BLaER1 treated with 17β-estradiol and CSF1 and Interleukin-3, amounts not matched to agents 10 nM and 100 nM (cell line): Measurements from ENCODE around the gene TAC3.
"Not testable (repeated sequence)": the region's sequence is repeated elsewhere in the genome, so short reads cannot be mapped to it uniquely, and the experiment has no call there.

Source experiments
- H3K27ac ChIP-seq, 11 experiments: shearing (Covaris generic); formaldehyde crosslinking; 2 replicates each; pipeline ENCODE4 v1.8.1; 2022
- H3K27me3 ChIP-seq, 11 experiments: shearing (Covaris generic); formaldehyde crosslinking; 2 replicates each; pipeline ENCODE4 v1.8.1; 2022
- H3K36me3 ChIP-seq, 11 experiments: shearing (Covaris generic); formaldehyde crosslinking; 2 replicates each; pipeline ENCODE4 v1.8.1; 2022
- H3K4me1 ChIP-seq, 10 experiments: shearing (Covaris generic); formaldehyde crosslinking; 2 replicates each; pipeline ENCODE4 v1.8.1; 2022
- H3K4me2 ChIP-seq, 11 experiments: shearing (Covaris generic); formaldehyde crosslinking; 2 replicates each; pipeline ENCODE4 v1.8.1; 2022
- H3K4me3 ChIP-seq, 10 experiments: shearing (Covaris generic); formaldehyde crosslinking; 2 replicates each; pipeline ENCODE4 v1.8.1; 2022
- H3K9ac ChIP-seq, 11 experiments: shearing (Covaris generic); formaldehyde crosslinking; 2 replicates each; pipeline ENCODE4 v1.8.1; 2022
- H3K9me3 ChIP-seq, 11 experiments: shearing (Covaris generic); formaldehyde crosslinking; replicated peaks in 1 of 11; 2 replicates each; pipeline ENCODE4 v1.8.1; 2022
- H4K20me1 ChIP-seq, 11 experiments: shearing (Covaris generic); formaldehyde crosslinking; 2 replicates each; pipeline ENCODE4 v1.8.1; 2022
- Cebpa-rat ChIP-seq, 11 experiments: shearing (Covaris generic); IDR thresholded peaks; 2 replicates each; pipeline ENCODE4 v1.8.1; 2022

The TAC3 gene

DNA sequence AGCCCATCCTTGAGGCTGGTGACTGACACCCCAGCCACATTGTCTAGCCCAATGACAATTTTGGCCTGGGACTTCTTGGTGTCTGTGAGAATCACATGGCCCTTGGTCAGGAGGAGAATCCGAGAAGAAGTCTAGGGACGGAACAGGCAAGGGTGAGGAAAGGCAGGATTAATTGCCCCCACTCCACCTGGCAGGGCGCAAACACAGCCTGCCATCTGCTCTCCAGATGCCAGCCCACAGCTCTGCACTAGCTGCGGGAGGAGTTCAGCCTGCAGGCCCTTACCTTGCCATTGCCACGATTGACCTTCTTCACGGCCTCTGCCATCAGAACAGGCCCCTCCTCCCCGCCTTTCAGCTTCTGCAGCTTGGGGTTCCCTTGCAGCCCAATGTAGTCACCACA lies 13.1 kb upstream of the TAC3 start:
- H3K27ac ChIP-seq = no peak overlapping the region
- H3K36me3 ChIP-seq = no peaks in the 10 kb centered on the region
- H3K27me3 ChIP-seq = no peaks in the 10 kb centered on the region
- TF ChIP-seq Cebpa-rat (IDR thresholded peaks at IDR 0.05) = no peak
- H3K4me3 ChIP-seq = no peak overlapping the region
- no peak overlapping the region for H3K4me2 ChIP-seq
- no peaks in the 10 kb centered on the region for H3K9me3 ChIP-seq
- H4K20me1 ChIP-seq = no peaks in the 10 kb centered on the region
- H3K9ac ChIP-seq = no peak overlapping the region
- H3K4me1 ChIP-seq = peaks cover 11 to 22% (median 16%) of the 10 kb centered on the region in 10 experiments

DNA sequence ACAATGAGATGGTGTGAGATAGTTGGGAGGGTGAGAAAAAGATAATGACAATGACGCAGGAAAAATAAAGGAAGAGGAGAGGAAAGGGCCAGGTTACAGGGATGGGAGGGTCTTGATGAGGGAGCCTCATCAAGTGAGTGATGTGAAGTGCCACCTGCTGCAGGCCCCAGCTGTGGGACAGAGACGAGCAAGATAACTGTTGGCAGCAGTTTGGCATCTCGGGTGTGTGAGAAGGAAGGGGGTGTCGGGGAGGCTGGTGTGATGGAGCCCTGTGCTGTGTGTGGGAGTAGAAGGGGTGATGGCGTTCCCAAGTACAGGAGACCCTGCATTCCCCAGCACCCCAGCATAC lies 11.4 kb upstream of the TAC3 start:
- H3K9ac ChIP-seq = no peak overlapping the region
- no peak for TF ChIP-seq Cebpa-rat (IDR thresholded peaks at IDR 0.05)
- no peaks in the 10 kb centered on the region for H3K36me3 ChIP-seq
- peaks cover 11 to 22% (median 16%) of the 10 kb centered on the region in 10 experiments for H3K4me1 ChIP-seq
- H3K27ac ChIP-seq = no peak overlapping the region
- H3K4me2 ChIP-seq = peak overlapping the region in 2 of 11 experiments; percentile 3 to 8; a peak in 1 of 22 replicates
- no peaks in the 10 kb centered on the region for H4K20me1 ChIP-seq
- no peaks in the 10 kb centered on the region for H3K27me3 ChIP-seq
- H3K4me3 ChIP-seq = no peak overlapping the region
- no peaks in the 10 kb centered on the region for H3K9me3 ChIP-seq

DNA sequence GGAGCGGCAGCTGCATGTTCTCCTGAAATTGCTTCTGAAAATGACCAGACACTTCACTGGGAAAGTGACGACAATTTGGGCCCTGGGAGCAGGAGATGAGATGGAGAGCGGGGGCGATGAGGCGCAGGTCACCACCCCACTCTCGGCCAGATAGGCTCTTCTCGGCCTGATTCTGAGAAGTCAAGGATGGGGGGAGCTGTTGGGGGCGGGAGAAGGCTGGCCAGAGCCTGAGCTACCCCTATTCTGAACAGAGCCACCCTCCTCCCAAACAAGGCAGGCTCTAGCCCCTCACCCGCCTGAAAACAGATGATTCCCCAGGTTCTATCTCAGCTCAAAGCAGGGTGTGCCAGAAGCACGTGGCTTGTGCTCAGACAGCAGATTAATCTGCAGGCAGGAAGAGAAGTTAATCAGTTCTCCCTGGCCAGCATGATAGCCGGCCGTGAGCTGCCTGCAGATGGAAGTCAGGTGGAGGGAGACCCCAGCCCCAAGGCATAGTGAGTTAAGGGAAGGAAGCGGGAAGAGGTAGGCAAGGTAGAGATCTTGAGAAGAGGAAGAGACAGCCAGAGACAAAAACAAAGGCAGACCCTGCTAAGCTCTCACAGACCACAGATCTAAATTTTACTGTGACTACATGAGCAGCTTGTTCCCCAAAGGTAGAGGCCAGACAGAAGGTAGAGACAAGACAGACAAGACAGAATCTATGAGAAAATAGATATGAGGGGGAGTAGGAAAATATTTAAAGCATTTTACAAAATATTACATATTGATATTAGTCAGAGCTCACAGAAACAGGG lies 10.9 kb upstream of the TAC3 start:
- Histone ChIP-seq H3K9ac (no peak overlapping the region), H3K4me2 (peak overlapping the region in 3 of 11 experiments; percentile 3 to 27 (median 5); a peak in 2 of 22 replicates), H3K27ac (no peak overlapping the region), H3K4me3 (no peak overlapping the region), H4K20me1 (no peaks in the 10 kb centered on the region), H3K9me3 (no peaks in the 10 kb centered on the region), H3K4me1 (peaks cover 11 to 22% (median 16%) of the 10 kb centered on the region in 10 experiments), H3K36me3 (no peaks in the 10 kb centered on the region), H3K27me3 (no peaks in the 10 kb centered on the region)
- no peak for TF ChIP-seq Cebpa-rat (IDR thresholded peaks at IDR 0.05)

DNA sequence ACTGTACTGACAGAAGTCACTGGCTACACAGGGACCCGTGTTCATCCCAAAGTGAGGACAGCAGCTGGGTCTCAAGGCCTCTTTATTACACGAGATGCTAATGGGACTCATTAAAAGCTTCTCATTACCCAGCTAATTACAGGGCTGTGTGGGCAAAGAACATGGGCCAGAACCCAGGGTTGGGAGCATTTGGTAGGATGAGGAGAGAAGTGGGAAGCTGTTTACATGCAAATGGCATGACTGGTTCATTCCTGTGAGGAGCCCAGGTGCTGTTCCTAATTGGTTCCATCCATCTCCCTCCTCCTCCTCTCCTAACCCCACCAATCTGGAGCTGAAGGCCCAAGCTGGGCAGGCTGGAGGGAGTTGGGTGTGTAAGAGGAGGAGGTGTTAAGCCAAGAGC lies 8.9 kb upstream of the TAC3 start:
- no peaks in the 10 kb centered on the region for H3K27me3 ChIP-seq
- no peak overlapping the region for H3K4me3 ChIP-seq
- H3K9me3 ChIP-seq = no peaks in the 10 kb centered on the region
- no peak overlapping the region for H3K9ac ChIP-seq
- H3K36me3 ChIP-seq = no peaks in the 10 kb centered on the region
- H4K20me1 ChIP-seq = no peaks in the 10 kb centered on the region
- TF ChIP-seq Cebpa-rat (IDR thresholded peaks at IDR 0.05) = no peak
- no peak overlapping the region for H3K27ac ChIP-seq
- H3K4me1 ChIP-seq = peaks cover 0 to 16% (median 8%) of the 10 kb centered on the region in 10 experiments; a peak in 12 of 20 replicates
- no peak overlapping the region for H3K4me2 ChIP-seq

DNA sequence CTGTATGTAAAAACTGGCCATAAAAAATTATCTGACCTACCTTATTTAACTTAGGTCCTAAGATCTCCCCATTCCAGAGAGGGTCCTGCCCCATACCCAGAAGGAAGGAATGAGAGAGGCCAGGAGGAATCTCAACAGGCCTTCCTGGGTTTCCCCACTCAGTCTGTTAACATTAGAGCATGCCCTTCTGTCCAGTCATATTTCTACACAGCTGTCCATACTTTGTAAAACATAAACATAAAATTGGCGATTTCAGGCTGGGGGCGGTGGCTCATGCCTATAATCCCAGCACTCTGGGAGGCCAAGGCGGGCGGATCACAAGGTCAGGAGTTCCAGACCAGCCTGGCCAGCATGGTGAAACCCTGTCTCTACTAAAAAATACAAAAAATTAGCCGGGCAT lies 6.0 kb upstream of the TAC3 start:
- H3K4me2 ChIP-seq, H3K27ac ChIP-seq, H4K20me1 ChIP-seq, H3K27me3 ChIP-seq, H3K9me3 ChIP-seq, H3K9ac ChIP-seq, H3K36me3 ChIP-seq, H3K4me3 ChIP-seq: not testable (repeated sequence)
- peaks cover 0 to 33% (median 7%) of the 10 kb centered on the region in 10 experiments; a peak in 12 of 20 replicates for H3K4me1 ChIP-seq

DNA sequence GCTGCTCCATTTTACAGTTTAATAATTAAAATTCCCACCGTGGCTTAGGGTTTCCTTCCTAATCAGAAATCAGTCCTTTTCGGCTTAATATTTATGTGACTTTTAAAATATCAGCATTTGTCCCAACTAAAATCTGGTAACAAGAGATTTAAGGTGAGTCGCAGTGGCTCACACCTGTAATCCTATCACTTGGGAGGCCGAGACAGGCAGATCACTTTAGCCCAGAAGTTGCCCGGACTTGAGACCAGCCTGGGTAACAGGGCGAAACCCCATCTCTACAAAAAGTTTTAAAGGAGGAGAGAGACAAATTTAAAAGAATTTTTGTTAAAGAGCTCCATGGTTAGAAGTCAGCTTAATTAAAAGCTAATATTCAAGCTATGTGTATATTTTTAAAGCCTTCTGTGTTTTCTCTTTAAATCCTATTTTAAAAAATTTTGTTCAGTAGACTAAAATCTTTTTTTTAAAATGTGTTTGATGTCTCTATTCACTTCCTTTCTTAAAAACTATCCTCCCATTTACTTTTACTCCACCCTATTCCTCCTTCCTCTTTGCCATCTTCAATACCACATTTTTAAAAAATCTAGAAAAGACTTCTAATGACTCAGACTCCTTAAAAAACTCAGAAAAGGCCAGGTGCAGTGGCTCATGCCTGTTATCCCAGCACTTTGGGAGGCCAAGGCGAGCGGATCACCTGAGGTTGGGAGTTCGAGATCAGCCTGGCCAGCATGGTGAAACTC lies 3.8 kb upstream of the TAC3 start:
- Histone ChIP-seq H3K4me3 (no peak overlapping the region), H3K27me3 (no peaks in the 10 kb centered on the region), H3K4me2 (peak overlapping the region in 6 of 11 experiments; percentile 5 to 72 (median 54); a peak in 11 of 22 replicates), H3K4me1 (peaks cover 0 to 25% (median 7%) of the 10 kb centered on the region in 10 experiments; a peak in 11 of 20 replicates), H3K27ac (peak overlapping the region in 3 of 11 experiments; percentile 16 to 38 (median 33); a peak in 2 of 22 replicates), H3K36me3 (no peaks in the 10 kb centered on the region), H3K9ac (no peak overlapping the region), H3K9me3 (no peaks in the 10 kb centered on the region), H4K20me1 (no peaks in the 10 kb centered on the region)
- TF ChIP-seq Cebpa-rat (IDR thresholded peaks at IDR 0.05) = no peak

DNA sequence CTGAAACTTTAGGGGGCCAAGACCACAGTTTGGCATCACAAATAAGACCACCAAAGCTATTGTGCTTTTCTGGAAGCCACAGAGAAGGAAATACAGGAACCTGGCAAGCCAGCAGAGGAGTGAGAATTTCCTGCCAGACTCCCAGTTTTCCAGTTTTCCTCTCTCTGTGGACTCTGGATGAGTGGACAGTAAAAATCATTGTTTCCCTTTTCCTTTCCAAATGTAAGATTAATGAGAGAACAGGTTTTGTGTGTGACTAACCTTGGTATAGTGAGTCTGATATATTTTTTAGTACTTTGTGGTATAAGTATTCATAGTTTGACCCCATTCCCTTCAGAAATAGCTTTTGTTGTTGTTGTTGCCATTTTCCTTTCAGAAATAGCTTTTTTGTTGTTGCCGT lies 2.6 kb upstream of the TAC3 start:
- H3K9me3 ChIP-seq = no peaks in the 10 kb centered on the region
- peak overlapping the region in 1 of 11 experiments; percentile 3; a peak in 1 of 22 replicates for H3K4me2 ChIP-seq
- no peak for TF ChIP-seq Cebpa-rat (IDR thresholded peaks at IDR 0.05)
- peaks cover 0 to 25% (median 7%) of the 10 kb centered on the region in 10 experiments; a peak in 11 of 20 replicates for H3K4me1 ChIP-seq
- H3K27me3 ChIP-seq = no peaks in the 10 kb centered on the region
- H3K36me3 ChIP-seq = no peaks in the 10 kb centered on the region
- no peak overlapping the region for H3K9ac ChIP-seq
- no peak overlapping the region for H3K27ac ChIP-seq
- H4K20me1 ChIP-seq = no peaks in the 10 kb centered on the region
- no peak overlapping the region for H3K4me3 ChIP-seq

DNA sequence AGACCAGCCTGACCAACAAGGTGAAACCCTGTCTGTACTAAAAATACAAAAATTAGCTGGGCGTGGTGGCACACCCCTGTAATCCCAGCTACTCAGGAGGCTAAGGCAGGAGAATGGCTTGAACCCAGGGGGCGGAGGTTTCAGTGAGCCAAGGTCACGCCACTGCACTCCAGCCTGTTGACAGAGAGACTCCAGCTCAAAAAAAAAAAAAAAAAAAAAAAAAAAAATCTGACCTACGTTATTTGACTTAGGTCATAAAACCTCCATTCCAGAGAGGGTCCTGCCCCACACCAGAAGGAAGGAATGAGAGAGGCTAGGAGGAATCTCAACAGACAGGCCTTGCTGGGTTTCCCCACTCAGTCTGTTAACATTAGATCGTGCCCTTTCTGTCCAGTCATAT lies 2.0 kb upstream of the TAC3 start:
- not testable (repeated sequence) for H3K4me3 ChIP-seq, H3K9me3 ChIP-seq, H3K36me3 ChIP-seq, H3K9ac ChIP-seq, H4K20me1 ChIP-seq, H3K27me3 ChIP-seq, H3K4me2 ChIP-seq, H3K27ac ChIP-seq
- H3K4me1 ChIP-seq = peaks cover 0 to 25% (median 7%) of the 10 kb centered on the region in 10 experiments; a peak in 11 of 20 replicates

DNA sequence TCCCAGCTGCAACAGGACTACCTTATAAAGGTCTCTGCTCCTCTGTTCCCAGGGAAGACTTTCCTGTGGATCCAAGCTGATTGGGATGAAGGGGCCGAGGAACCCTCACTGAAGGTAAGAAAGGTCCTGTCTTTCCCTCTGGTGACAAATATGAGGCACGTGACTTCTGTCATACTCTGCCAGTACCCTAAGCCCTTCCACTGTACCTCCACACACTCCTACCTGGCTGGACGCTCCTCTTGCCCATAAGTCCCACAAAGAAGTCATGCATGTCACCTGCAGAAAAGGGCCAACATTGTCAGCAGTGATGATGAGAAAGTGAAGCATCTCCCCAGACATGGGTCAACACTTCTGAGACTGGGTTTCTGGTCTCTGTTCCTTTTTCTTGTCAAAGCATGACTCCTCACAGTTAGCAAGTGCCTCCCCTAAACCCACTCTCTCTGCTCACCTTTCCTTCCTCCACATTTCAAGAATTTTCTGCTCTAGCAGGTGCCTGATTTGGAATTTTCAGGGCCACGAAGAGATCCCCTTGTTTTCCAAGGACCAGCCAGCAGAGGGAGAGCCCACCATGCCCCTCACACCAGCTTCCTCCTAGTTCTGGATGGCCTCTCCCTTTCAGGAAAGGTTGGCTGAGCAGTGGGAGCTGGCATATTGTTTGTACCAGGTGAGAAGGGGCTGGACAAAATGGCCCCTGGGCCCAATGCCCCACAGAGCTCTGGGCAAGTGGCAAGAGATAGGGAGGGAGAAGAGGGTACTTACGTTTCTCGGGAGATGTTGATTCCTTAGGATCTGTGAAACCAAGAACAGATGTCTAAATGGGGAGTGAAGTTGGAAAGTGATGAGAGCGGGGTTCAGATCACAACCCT lies 3.5 kb downstream of the TAC3 start:
- Histone ChIP-seq H3K4me3 (no peak overlapping the region), H3K27ac (no peak overlapping the region), H3K4me2 (no peak overlapping the region), H3K9me3 (no peaks in the 10 kb centered on the region), H3K4me1 (peaks cover 0 to 14% (median 0%) of the 10 kb centered on the region in 10 experiments; a peak in 7 of 20 replicates), H3K36me3 (no peaks in the 10 kb centered on the region), H4K20me1 (no peaks in the 10 kb centered on the region), H3K27me3 (no peaks in the 10 kb centered on the region), H3K9ac (no peak overlapping the region)
- no peak for TF ChIP-seq Cebpa-rat (IDR thresholded peaks at IDR 0.05)
